HepG2 (cell line): ENCODE results near the gene OSGIN1. TPM values are rescaled to one million over a fixed set of nuclear protein-coding genes. Genes with fewer than 3 reads are reported as not detected.

Source experiments
- ATAC-seq: fragments of 200-7000 bp; cut with Tn5 transposase; 3 replicates; pipeline ENCODE4 v1.9.1; 2020; ENCODE audit warnings: mild to moderate bottlenecking, moderate library complexity
- BruUV-seq: library from RNA; stranded (reverse); fragments of 400-500 nt; replicated peaks from 2 replicates; lab custom pipeline; 2021; lab: Mats Ljungman, UMichigan
- CTCF ChIA-PET: fragments of 300-600 bp; formaldehyde crosslinking; extraction: SDS; loops from one replicate; lab custom pipeline; 2021; ENCODE audit warnings: low total read pairs, inconsistent platforms, low intra/inter-chr PET ratio; lab: Yijun Ruan, JAX
- POLR2A ChIA-PET: fragments of 350-600 bp; sonication (Branson Sonifier 250); formaldehyde crosslinking; loops from one replicate; lab custom pipeline; 2020; ENCODE audit warnings: antibody characterized with exemption, inconsistent platforms; lab: Yijun Ruan, JAX
- DNase-seq: peaks from one replicate; pipeline ENCODE4 v3.0.0-alpha.2; 2015; ENCODE audit warnings: low spot score
- FAIRE-seq: peaks from 3 replicates; lab custom pipeline; 2011; peaks lifted over from hg19 to GRCh38; lab: Jason Lieb, UNC
- H2AFZ ChIP-seq: one replicate; pipeline ENCODE4 v1.6.1; 2011; ENCODE audit warnings: low read length, inconsistent platforms
- H3K27ac ChIP-seq: fragments of 300-600 bp; 3 replicates; pipeline ENCODE4 v1.8.0; 2011; ENCODE audit warnings: mixed run types, mild to moderate bottlenecking, mixed read lengths, low read length, inconsistent platforms; ENCODE audit not compliant: insufficient read depth; ENCODE audit errors: extremely low read length
- H3K27me3 ChIP-seq, 2 experiments: fragments of 200-600 bp in 1 of 2; 2 replicates in 1 of 2; 3 replicates in 1 of 2; pipeline versions ENCODE4 v1.6.0 to v1.8.0; 2011; ENCODE audit warnings: low read length in 2 of 2, mild to moderate bottlenecking in 2 of 2, moderate library complexity in 2 of 2, inconsistent platforms in 1 of 2; ENCODE audit not compliant: insufficient read depth in 2 of 2, control insufficient read depth in 1 of 2
- H3K36me3 ChIP-seq, 2 experiments: fragments of 200-600 bp in 1 of 2; replicated peaks in 1 of 2; 2 replicates in 1 of 2; 3 replicates in 1 of 2; pipeline versions ENCODE4 v1.5.1 to v1.8.0; 2011; ENCODE audit warnings: low read length in 2 of 2, inconsistent platforms in 1 of 2; ENCODE audit not compliant: insufficient read depth in 2 of 2, control insufficient read depth in 1 of 2
- H3K4me1 ChIP-seq: 2 replicates; pipeline ENCODE4 v1.5.1; 2012; ENCODE audit warnings: low read length, inconsistent platforms; ENCODE audit not compliant: insufficient read depth
- H3K4me2 ChIP-seq: 2 replicates; pipeline ENCODE4 v1.6.0; 2011; ENCODE audit warnings: low read depth, low read length, inconsistent platforms
- H3K4me3 ChIP-seq, 3 experiments: fragments of 200-600 bp in 1 of 3; sonication (generic), shearing (Covaris generic) in 1 of 3; replicated peaks in 1 of 3; 2 replicates each; pipeline ENCODE4 v1.5.1; 2011 to 2016; ENCODE audit warnings: low read length in 3 of 3, inconsistent platforms in 2 of 3, low read depth in 2 of 3, mild to moderate bottlenecking in 2 of 3, control low read depth in 1 of 3, mixed read lengths in 1 of 3; ENCODE audit not compliant: insufficient read depth in 1 of 3
- H3K79me2 ChIP-seq: one replicate; pipeline ENCODE4 v1.6.1; 2011; ENCODE audit warnings: low read length, inconsistent platforms; ENCODE audit not compliant: insufficient read depth
- H3K9ac ChIP-seq: 2 replicates; pipeline ENCODE4 v1.6.0; 2011; ENCODE audit warnings: mild to moderate bottlenecking, low read depth, low read length, inconsistent platforms; ENCODE audit not compliant: insufficient read depth
- H3K9me3 ChIP-seq: 2 replicates; pipeline ENCODE4 v1.5.1; 2012; ENCODE audit warnings: mild to moderate bottlenecking, low read length
- H4K20me1 ChIP-seq: 2 replicates; pipeline ENCODE4 v1.6.0; 2011; ENCODE audit warnings: inconsistent platforms, mild to moderate bottlenecking, low read length, moderate library complexity; ENCODE audit not compliant: insufficient read depth
- DBP ChIP-seq: sonication (generic); formaldehyde crosslinking; IDR thresholded peaks from 2 replicates; pipeline ENCODE4 v1.4.0; 2020; ENCODE audit warnings: missing genetic modification reagents; ENCODE audit errors: not compliant biosample characterization
- ERF ChIP-seq: IDR thresholded peaks from 2 replicates; pipeline ENCODE4 v1.6.1; 2018; ENCODE audit warnings: missing biosample characterization, missing genetic modification reagents
- GABPB1 ChIP-seq: IDR thresholded peaks from 2 replicates; pipeline ENCODE4 v1.6.1; 2016; ENCODE audit warnings: mild to moderate bottlenecking, missing genetic modification reagents, moderate library complexity, missing compliant biosample characterization
- HINFP ChIP-seq: sonication (generic); formaldehyde crosslinking; IDR thresholded peaks from 2 replicates; pipeline ENCODE4 v1.4.0; 2020; ENCODE audit warnings: low read depth, mild to moderate bottlenecking, missing genetic modification reagents
- ISL2 ChIP-seq: sonication (generic); formaldehyde crosslinking; IDR thresholded peaks from 2 replicates; pipeline ENCODE4 v1.5.0; 2020; ENCODE audit warnings: missing genetic modification reagents
- KDM6A ChIP-seq: IDR thresholded peaks from 2 replicates; pipeline ENCODE4 v1.6.1; 2016; ENCODE audit warnings: low read depth
- PPARG ChIP-seq: conservative IDR thresholded peaks from 2 replicates; pipeline ENCODE4 v1.6.1; 2016; ENCODE audit warnings: missing biosample characterization, missing genetic modification reagents
- REXO4 ChIP-seq: sonication (generic); formaldehyde crosslinking; IDR thresholded peaks from 2 replicates; pipeline ENCODE4 v1.8.0; 2022; ENCODE audit warnings: missing genetic modification reagents, mild to moderate bottlenecking, borderline replicate concordance
- SMAD9 ChIP-seq: sonication (generic); formaldehyde crosslinking; IDR thresholded peaks from 2 replicates; pipeline ENCODE4 v1.5.1; 2020; ENCODE audit warnings: mild to moderate bottlenecking, missing genetic modification reagents
- SMARCC2 ChIP-seq: fragments of 450-650 bp; IDR thresholded peaks from 2 replicates; pipeline ENCODE4 v1.6.1; 2017; ENCODE audit warnings: antibody characterized with exemption, mild to moderate bottlenecking
- SP2 ChIP-seq: sonication (generic); formaldehyde crosslinking; IDR thresholded peaks from 2 replicates; pipeline ENCODE4 v1.5.1; 2020; ENCODE audit warnings: mild to moderate bottlenecking, missing genetic modification reagents
- TBX3 ChIP-seq: fragments of 450-650 bp; IDR thresholded peaks from 2 replicates; pipeline ENCODE4 v1.6.1; 2017; ENCODE audit warnings: antibody characterized with exemption, mild to moderate bottlenecking, inconsistent platforms, borderline replicate concordance
- XBP1 ChIP-seq: sonication (generic); formaldehyde crosslinking; IDR thresholded peaks from 2 replicates; pipeline ENCODE4 v1.5.0; 2020; ENCODE audit warnings: missing genetic modification reagents
- ZNF136 ChIP-seq: sonication (generic); formaldehyde crosslinking; IDR thresholded peaks from 2 replicates; pipeline ENCODE4 v1.8.1; 2022; ENCODE audit warnings: low read depth, mild to moderate bottlenecking, moderate library complexity, missing genetic modification reagents
- ZNF18 ChIP-seq: sonication (generic); formaldehyde crosslinking; IDR thresholded peaks from 2 replicates; pipeline ENCODE4 v1.8.0; 2022; ENCODE audit warnings: mild to moderate bottlenecking, missing genetic modification reagents; ENCODE audit not compliant: insufficient replicate concordance
- ZNF274 ChIP-seq: sonication (generic); formaldehyde crosslinking; IDR thresholded peaks from 2 replicates; pipeline ENCODE4 v1.5.1; 2020; ENCODE audit warnings: mild to moderate bottlenecking, missing genetic modification reagents
- ZNF567 ChIP-seq: sonication (generic); formaldehyde crosslinking; IDR thresholded peaks from 2 replicates; pipeline ENCODE4 v1.8.1; 2023; ENCODE audit warnings: mild to moderate bottlenecking, missing genetic modification reagents, borderline replicate concordance
- ZNF772 ChIP-seq: sonication (generic); formaldehyde crosslinking; IDR thresholded peaks from 2 replicates; pipeline ENCODE4 v1.5.0; 2020; ENCODE audit warnings: mild to moderate bottlenecking, missing genetic modification reagents
- ZSCAN21 ChIP-seq: sonication (generic); formaldehyde crosslinking; IDR thresholded peaks from 2 replicates; pipeline ENCODE4 v1.8.0; 2022; ENCODE audit warnings: mild to moderate bottlenecking, missing genetic modification reagents, moderate library complexity, borderline replicate concordance
- ZXDC ChIP-seq: sonication (generic); formaldehyde crosslinking; IDR thresholded peaks from 2 replicates; pipeline ENCODE4 v1.5.0; 2020; ENCODE audit warnings: mild to moderate bottlenecking, missing genetic modification reagents
- WGBS: methylation state at CpG from one replicate; pipeline ENCODE4 v1.1.6; 2017; ENCODE audit warnings: low lambda C conversion rate; 5-methylcytosine and 5-hydroxymethylcytosine counted together
- in situ Hi-C: cut with HindIII; loops from 2 replicates; pipeline ENCODE4 v1.10.0; 2017; ENCODE audit warnings: low pct_unique_long_range_greater_than_20kb; ENCODE audit not compliant: extremely low pct_ligation_motif_present
- intact Hi-C: fragments of 100-400 bp; cut with micrococcal nuclease; formaldehyde crosslinking; loops from one replicate; pipeline ENCODE4 v1.10.0; 2022; ENCODE audit not compliant: unreplicated experiment
- polyA plus RNA-seq, 8 experiments: library from polyadenylated mRNA; depleted of rRNA in 3 of 8; stranded (reverse) in 7 of 8; unstranded in 1 of 8; fragments of >200 nt; fragmentation: Illumina TruSeq in 4 of 8; extraction: Trizol in 4 of 8; gene quantifications; 2 replicates each; pipeline versions ENCODE4 v1.2.1 to v1.2.3, GENCODE V29; 2011 to 2016; ENCODE audit warnings: low read depth in 4 of 8, missing spikeins in 1 of 8, mixed read lengths in 1 of 8; ENCODE audit not compliant: insufficient read depth in 1 of 8
- total RNA-seq, 5 experiments: library from RNA; depleted of rRNA; stranded (reverse); fragments of >200 nt; fragmentation: Illumina TruSeq; extraction: Trizol; gene quantifications; 2 replicates each; pipeline ENCODE4 v1.2.3, GENCODE V29; 2016; ENCODE audit warnings: low read depth in 1 of 5

The OSGIN1 gene
- total and polyA plus RNA-seq, 2 of the 13 experiments (the other 11 are each of a cell fraction or from before 2014, with no cell fraction given): 20.5 to 27.1 TPM

GRCh38 chr16:83906683-83907082 is 46.4 kb upstream of the OSGIN1 start:
- H3K27ac ChIP-seq: no peak overlapping the region
- H3K79me2 ChIP-seq: no peaks in the 10 kb centered on the region
- H3K9ac ChIP-seq: no peak overlapping the region
- DNase-seq: no peak
- TF ChIP-seq KDM6A (CRISPR knock-in tag): no peak
- no peak for TF ChIP-seq ERF
- TF ChIP-seq SMAD9 (CRISPR knock-in tag): no peak
- TF ChIP-seq SMARCC2: no peak
- TF ChIP-seq ZNF772 (CRISPR knock-in tag): no peak
- TF ChIP-seq ZSCAN21: no peak
- TF ChIP-seq ZNF136 (CRISPR knock-in tag): no peak
- TF ChIP-seq ZNF567 (CRISPR knock-in tag): no peak
- no peak for TF ChIP-seq HINFP (CRISPR knock-in tag)
- no peak for TF ChIP-seq PPARG
- no peak for TF ChIP-seq ZXDC (CRISPR knock-in tag)
- no peak for TF ChIP-seq ISL2 (CRISPR knock-in tag)
- TF ChIP-seq GABPB1 (CRISPR knock-in tag): no peak
- no peak for TF ChIP-seq REXO4
- TF ChIP-seq DBP (CRISPR knock-in tag): no peak
- no peak for TF ChIP-seq ZNF274 (CRISPR knock-in tag)
- TF ChIP-seq TBX3: no peak
- TF ChIP-seq ZNF18 (CRISPR knock-in tag): no peak
- TF ChIP-seq XBP1: no peak
- no peak for TF ChIP-seq SP2 (CRISPR knock-in tag)
- H4K20me1 ChIP-seq: no peaks in the 10 kb centered on the region
- WGBS: 93% methylated on average over 8 of the region's 8 CpGs
- in situ Hi-C loops: no loop called here
- ATAC-seq: no peak
- H3K4me3 ChIP-seq: no peak overlapping the region
- no peak for FAIRE-seq
- H3K4me2 ChIP-seq: no peak overlapping the region
- ChIA-PET CTCF (no interaction called here), POLR2A (no interaction called here)
- H3K36me3 ChIP-seq: peaks cover 10% of the 10 kb centered on the region in 2 experiments; a peak in 4 of 5 replicates
- no peaks in the 10 kb centered on the region for H3K27me3 ChIP-seq
- no peak overlapping the region for H2AFZ ChIP-seq
- H3K9me3 ChIP-seq: no peaks in the 10 kb centered on the region
- peaks cover 2% of the 10 kb centered on the region for H3K4me1 ChIP-seq
- intact Hi-C loops: no loop called here
- no TSS peak for BruUV-seq
